ENCODE measurements around the gene RPS6KB2. TPM values are rescaled to one million over a fixed set of nuclear protein-coding genes. Genes with fewer than 3 reads are reported as not detected.

Gene RPS6KB2
- total and polyA plus RNA-seq, 2 donors (not counting 1 experiment from before 2014, with no cell fraction given): 81.8 to 131 TPM

GRCh38 chr11:67398661-67399563 lies 29.4 kb upstream of the RPS6KB2 start:
- peaks cover 49% of the 10 kb centered on the region for H3K4me1 Mint-ChIP-seq
- H3K36me3 ChIP-seq (replicated peaks in 1 of 2; ENCODE audit: control extremely low read depth in 1 of 2, control insufficient read depth in 1 of 2, extremely low read depth in 1 of 2, insufficient read depth in 2 of 2, low read length in 1 of 2): peaks cover 2 to 49% of the 10 kb centered on the region in 2 experiments
- intact Hi-C loops (cut with micrococcal nuclease): no loop called here

More at GRCh38 chr11:67398661-67399563, 29.4 kb upstream of the RPS6KB2 start:
- Histone ChIP-seq H4K20me1 (ENCODE audit: control insufficient read depth, insufficient read depth, low read length, poor library complexity, severe bottlenecking) (peaks cover 63% of the 10 kb centered on the region), H3K4me3 (ENCODE audit: control extremely low read depth in 1 of 5, extremely low read depth in 1 of 5, insufficient read depth in 1 of 5, low read depth in 2 of 5, low read length in 4 of 5) (no peak overlapping the region), H3K4me1 (ENCODE audit: control insufficient read depth in 2 of 2, insufficient read depth in 2 of 2, low read length in 2 of 2) (peaks cover 35 to 56% of the 10 kb centered on the region in 2 donors), H3K27ac (ENCODE audit: low read length in 2 of 2) (peak overlapping the region in 1 of 2 donors; percentile 23), H2AFZ (ENCODE audit: insufficient read depth, low read depth, low read length, poor library complexity, severe bottlenecking) (no peak overlapping the region), H3K9ac (ENCODE audit: low read length) (no peak overlapping the region), H3K4me2 (replicated peaks; ENCODE audit: low read depth, low read length, poor library complexity, severe bottlenecking) (peak overlapping the region; percentile 22), H3K79me2 (ENCODE audit: control insufficient read depth, insufficient read depth, low read length) (peaks cover 59% of the 10 kb centered on the region), H3K27me3 (replicated peaks in 1 of 4; ENCODE audit: control extremely low read depth in 1 of 4, control insufficient read depth in 3 of 4, insufficient read depth in 4 of 4, low read length in 3 of 4) (no peaks in the 10 kb centered on the region), H3K9me3 (ENCODE audit: control extremely low read depth in 1 of 3, control insufficient read depth in 2 of 3, insufficient read depth in 1 of 3, low read length in 2 of 3) (peaks cover 0 to 2% (median 0%) of the 10 kb centered on the region in 3 donors)
- Mint-ChIP-seq H3K27me3 (no peaks in the 10 kb centered on the region), H3K27ac (peak overlapping the region; percentile 63), H3K9me3 (ENCODE audit: insufficient read depth) (no peaks in the 10 kb centered on the region), H3K4me3 (peak overlapping the region; percentile 26)
- DNase-seq: no peak
- POLR2A ChIA-PET: interaction anchor here (1.2 to 6.8 kb wide), 3 partner anchors 8 to 36 kb away, joined by 3 to 195 read pairs (median 3); partner anchors contain the start of gene PTPRCAP
- no peak for ATAC-seq (ENCODE audit: low read depth)
- CTCF ChIA-PET: interaction anchor here (1.2 to 1.8 kb wide), 3 partner anchors 17 to 53 kb away, joined by 3 to 6 read pairs (median 5); no protein-coding TSS in a partner anchor
- TF ChIP-seq EZH2 (IDR thresholded peaks at IDR 0.05; ENCODE audit: borderline replicate concordance, insufficient read depth, low read depth, low read length, poor library complexity, severe bottlenecking): no peak
- TF ChIP-seq CTCF (IDR thresholded peaks at IDR 0.05): no peak
- WGBS (ENCODE audit: insufficient coverage): 94% methylated on average over 29 of the region's 31 CpGs
